22Rv1 (cell line): ENCODE results near the gene LIN28A.
A peak's percentile ranks its signal among the peaks of the same experiment; 100 is the strongest.

Source experiments
- H3K27ac ChIP-seq: fragments of 450-650 bp; 2 replicates; pipeline ENCODE4 v1.5.1; 2017
- ZFX ChIP-seq: fragments of 450-650 bp; IDR thresholded peaks from 2 replicates; pipeline ENCODE4 v1.6.1; 2017; ENCODE audit warnings: antibody characterized with exemption, borderline replicate concordance
- TF ChIP-seq, protein P1 (sequence below): fragments of 450-650 bp; IDR thresholded peaks from 2 replicates; pipeline ENCODE4 v1.5.1; 2017; ENCODE audit warnings: mild to moderate bottlenecking

Gene LIN28A

DNA sequence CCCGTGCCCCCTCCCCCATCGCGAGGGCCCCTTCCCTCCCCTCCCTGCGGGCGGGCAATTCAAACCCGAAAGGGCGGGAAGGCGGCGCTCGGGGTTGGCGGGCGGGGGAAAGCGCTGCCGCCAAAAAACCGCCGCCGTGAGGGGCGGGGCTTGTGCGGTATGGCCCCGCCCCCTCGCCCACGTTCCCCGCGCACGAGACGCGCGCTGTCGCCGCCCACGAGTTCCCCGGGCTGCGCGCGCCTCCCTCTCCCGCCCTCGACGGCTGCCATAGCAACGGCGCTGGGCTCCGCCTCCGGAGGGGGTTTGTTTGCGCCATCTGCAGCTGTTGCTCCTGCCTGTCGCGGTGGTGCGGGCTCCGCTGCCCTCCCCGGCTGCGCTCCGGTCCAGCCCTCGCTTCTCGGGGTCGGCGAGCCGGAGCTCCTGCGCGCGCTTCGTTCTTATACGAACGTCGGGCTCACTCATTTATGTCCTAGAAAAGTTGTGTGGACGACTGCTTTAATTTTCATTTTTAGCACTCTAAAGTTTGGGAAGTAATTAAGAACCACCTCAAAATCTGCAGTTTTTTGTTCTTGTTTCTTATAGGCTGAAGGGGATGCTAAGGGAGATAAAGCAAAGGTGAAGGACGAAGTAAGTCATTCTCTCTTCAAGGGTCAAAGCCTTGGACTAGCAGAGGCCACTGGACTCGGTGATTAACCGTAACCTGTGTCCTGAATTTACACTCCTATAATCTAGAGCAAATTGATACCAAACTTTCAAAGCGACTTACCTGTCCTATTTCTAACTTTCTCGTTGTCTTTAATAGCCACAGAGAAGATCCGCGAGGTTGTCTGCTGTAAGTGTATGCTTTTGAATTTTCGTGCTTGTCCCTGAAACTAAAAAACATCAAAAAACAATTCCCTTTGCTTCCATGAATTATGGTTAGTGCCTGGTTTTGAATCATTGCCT, 62.6 kb downstream of the LIN28A start:
- TF ChIP-seq ZFX: no peak
- TF ChIP-seq, protein P1, sequence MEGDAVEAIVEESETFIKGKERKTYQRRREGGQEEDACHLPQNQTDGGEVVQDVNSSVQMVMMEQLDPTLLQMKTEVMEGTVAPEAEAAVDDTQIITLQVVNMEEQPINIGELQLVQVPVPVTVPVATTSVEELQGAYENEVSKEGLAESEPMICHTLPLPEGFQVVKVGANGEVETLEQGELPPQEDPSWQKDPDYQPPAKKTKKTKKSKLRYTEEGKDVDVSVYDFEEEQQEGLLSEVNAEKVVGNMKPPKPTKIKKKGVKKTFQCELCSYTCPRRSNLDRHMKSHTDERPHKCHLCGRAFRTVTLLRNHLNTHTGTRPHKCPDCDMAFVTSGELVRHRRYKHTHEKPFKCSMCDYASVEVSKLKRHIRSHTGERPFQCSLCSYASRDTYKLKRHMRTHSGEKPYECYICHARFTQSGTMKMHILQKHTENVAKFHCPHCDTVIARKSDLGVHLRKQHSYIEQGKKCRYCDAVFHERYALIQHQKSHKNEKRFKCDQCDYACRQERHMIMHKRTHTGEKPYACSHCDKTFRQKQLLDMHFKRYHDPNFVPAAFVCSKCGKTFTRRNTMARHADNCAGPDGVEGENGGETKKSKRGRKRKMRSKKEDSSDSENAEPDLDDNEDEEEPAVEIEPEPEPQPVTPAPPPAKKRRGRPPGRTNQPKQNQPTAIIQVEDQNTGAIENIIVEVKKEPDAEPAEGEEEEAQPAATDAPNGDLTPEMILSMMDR: no peak
- peak overlapping the region; percentile 100 for H3K27ac ChIP-seq

DNA sequence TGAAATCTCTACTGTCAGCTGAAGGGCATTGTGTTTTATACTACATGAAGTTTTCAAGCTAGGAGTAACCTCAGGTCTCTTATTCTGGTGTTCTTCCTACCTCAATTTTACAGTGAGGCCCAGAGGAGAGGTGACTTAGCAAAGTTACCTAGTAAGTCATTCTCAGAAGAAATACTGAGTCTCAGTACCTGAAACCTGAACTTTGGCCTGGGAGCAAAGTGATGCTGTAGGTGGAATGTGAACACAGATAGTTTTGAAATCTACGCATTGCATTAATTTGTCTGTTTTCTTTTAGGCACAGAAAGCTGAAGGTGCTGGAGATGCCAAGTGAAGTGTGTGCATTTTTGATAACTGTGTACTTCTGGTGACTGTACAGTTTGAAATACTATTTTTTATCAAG, 64.2 kb downstream of the LIN28A start:
- no peak for TF ChIP-seq ZFX
- TF ChIP-seq, protein P1: no peak
- H3K27ac ChIP-seq: peak overlapping the region; percentile 100

DNA sequence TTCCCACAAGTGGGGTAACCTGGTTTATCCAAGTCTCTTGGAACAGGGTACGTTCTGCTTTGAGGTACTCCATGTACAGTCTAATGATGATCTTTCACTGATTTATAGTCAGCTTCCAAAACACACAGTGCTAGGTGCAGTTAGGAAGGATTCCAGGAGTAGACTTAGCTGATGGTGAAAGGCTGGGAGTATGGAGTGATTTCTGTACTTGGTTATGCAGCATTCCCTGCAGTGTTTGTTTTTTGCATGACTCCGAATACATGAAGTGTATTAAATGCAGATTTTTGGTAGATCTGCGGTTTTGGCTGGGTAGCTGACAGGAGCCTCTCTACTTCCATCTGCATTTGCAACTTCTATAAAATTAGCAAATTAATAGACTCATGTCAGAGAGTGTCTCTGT, 65.4 kb downstream of the LIN28A start:
- H3K27ac ChIP-seq: peak overlapping the region; percentile 40
- TF ChIP-seq, protein P1: no peak
- TF ChIP-seq ZFX: no peak

DNA sequence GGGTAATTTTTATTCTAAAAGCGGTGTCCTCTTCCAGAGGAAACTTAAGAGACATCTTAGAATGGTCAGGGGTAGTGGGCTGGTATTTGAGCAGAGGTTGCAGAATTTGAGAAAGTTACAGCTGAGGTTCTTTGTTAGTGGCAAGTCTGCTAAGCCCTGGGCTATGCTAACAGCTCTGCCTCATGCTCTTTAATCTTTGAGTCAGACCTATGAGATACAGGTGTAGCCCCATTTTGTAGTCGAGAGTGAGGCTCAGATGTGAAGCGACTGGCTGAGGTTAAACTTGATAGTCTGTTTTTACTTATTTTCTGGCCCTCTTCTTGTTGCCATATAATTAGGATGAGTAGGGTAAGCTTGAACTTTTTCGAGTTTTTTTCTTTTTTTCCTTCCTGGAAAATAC, 66.3 kb downstream of the LIN28A start:
- TF ChIP-seq, protein P1: no peak
- no peak for TF ChIP-seq ZFX
- H3K27ac ChIP-seq: peak overlapping the region; percentile 40

DNA sequence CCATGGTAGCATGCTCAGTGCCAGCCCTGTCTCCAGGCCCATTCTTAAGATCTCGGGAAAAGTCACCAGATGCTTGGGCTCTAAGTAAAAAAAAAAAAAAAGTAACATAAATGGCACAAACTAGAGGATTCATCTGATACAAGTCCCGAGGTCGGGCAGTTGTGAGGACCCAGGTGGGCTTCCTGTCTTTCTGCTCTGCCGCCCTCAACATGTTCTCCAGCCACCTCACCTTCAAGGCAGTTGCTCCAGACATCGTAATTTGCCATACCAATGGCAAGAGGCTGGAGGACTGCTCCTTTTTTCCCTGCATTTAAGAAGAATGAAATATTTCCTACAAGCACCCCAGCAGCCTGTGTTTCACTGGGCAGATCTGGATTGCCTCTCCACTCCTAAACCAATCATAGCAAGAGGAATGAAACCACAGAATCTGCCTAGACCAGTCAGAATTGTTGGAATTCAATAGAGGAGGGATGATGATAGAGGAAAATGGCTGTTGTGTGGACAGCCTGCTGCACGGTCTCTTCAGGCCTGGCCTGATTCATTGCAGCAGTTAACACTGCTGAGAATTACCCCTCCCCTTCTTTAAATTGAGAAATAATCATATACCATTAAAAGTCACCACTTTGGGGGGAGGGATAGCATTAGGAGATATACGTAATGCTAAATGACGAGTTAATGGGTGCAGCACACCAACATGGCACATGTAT, 67.0 kb downstream of the LIN28A start:
- TF ChIP-seq, protein P1: no peak
- no peak for TF ChIP-seq ZFX
- H3K27ac ChIP-seq: peak overlapping the region; percentile 40

DNA sequence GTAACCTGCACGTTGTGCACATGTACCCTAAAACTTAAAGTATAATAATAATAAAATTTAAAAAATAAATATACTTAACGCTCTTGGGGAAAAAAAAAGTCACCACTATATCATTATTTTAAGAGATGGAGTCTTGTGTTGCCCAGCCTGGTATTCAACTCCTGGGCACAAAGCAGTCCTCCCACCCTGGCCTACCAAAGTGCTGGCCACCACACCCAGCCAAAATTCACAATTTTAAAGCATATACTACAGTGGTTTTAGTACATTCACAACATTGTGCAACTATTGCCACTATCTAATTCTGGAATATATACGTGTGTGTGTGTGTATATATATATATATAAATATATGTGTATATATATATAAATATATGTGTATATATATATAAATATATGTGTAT, 67.5 kb downstream of the LIN28A start:
- peak overlapping the region; percentile 40 for H3K27ac ChIP-seq
- TF ChIP-seq ZFX: no peak
- TF ChIP-seq, protein P1: no peak

DNA sequence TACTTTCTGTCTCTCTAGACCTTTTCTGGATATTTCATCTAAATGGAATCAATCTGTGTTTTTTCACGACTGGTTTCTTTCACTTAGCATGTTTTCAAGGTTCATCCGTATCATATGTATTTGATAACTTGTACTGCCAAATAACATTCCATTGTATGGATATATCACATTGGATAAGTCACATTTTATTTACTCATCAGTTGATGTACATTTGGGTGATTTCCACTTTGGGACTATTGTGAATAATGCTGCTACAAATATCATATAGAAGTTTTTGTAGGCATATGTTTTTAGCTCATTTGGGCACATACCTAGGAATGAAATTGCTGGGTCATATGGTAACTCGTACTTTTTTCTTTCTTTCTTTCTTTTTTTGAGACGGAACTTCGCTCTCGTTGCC, 68.4 kb downstream of the LIN28A start:
- TF ChIP-seq, protein P1: no peak
- no peak for TF ChIP-seq ZFX
- no peak overlapping the region for H3K27ac ChIP-seq
